C4-2B (cell line): ENCODE data around the gene SARNP.

ENCODE experiments used
- H3K27ac ChIP-seq: fragments of 450-650 bp; 2 replicates; pipeline ENCODE4 v1.5.1; 2017
- ZFX ChIP-seq: fragments of 450-650 bp; IDR thresholded peaks from 2 replicates; pipeline ENCODE4 v1.6.1; 2017
- TF ChIP-seq, protein P1 (sequence below): fragments of 450-650 bp; conservative IDR thresholded peaks from 2 replicates; pipeline ENCODE4 v1.5.1; 2017; ENCODE audit warnings: mild to moderate bottlenecking

SARNP gene

DNA sequence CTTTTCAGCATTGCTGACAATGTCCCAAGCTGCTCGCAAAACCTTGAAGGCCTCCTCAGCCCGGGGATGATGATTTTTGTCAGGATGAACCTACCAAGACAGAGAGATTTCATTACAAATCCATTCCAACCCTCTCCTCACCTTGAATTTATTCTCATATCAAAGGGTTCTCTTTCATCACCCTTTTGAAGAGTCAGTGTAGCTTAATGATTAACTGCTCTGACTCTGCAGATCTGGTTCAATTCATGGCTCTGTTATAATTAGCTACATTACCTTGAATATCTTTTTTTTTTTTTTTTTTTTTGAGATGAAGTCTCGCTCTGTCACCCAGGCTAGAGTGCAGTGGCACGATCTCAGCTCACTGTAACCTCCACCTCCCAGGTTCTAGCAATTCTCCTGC is 5.9 kb upstream of the SARNP start:
- H3K27ac ChIP-seq, result no peak overlapping the region
- TF ChIP-seq ZFX, result no peak
- TF ChIP-seq, protein P1, sequence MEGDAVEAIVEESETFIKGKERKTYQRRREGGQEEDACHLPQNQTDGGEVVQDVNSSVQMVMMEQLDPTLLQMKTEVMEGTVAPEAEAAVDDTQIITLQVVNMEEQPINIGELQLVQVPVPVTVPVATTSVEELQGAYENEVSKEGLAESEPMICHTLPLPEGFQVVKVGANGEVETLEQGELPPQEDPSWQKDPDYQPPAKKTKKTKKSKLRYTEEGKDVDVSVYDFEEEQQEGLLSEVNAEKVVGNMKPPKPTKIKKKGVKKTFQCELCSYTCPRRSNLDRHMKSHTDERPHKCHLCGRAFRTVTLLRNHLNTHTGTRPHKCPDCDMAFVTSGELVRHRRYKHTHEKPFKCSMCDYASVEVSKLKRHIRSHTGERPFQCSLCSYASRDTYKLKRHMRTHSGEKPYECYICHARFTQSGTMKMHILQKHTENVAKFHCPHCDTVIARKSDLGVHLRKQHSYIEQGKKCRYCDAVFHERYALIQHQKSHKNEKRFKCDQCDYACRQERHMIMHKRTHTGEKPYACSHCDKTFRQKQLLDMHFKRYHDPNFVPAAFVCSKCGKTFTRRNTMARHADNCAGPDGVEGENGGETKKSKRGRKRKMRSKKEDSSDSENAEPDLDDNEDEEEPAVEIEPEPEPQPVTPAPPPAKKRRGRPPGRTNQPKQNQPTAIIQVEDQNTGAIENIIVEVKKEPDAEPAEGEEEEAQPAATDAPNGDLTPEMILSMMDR, result no peak

DNA sequence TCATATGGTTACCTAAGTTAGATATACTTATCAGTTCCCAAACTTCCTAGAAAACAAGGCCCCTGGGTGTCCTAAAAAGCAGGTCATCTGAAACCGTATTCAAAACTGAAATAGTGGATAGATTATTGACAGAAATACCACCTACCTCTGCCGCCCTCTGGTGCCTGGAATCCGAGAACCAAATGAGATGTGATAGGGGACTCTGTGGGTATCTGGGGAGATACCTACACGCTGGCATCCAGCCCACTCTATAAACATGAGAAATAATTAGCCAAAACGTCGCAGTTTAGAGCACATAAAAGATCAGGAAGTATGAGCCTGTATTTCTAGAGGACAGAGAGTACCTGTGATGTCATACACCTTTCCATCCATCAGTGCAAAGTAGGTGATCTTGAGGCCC is 4.7 kb upstream of the SARNP start:
- no peak overlapping the region for H3K27ac ChIP-seq
- TF ChIP-seq, protein P1, result no peak; the same call in 1 of the 2 replicates
- no peak for TF ChIP-seq ZFX

DNA sequence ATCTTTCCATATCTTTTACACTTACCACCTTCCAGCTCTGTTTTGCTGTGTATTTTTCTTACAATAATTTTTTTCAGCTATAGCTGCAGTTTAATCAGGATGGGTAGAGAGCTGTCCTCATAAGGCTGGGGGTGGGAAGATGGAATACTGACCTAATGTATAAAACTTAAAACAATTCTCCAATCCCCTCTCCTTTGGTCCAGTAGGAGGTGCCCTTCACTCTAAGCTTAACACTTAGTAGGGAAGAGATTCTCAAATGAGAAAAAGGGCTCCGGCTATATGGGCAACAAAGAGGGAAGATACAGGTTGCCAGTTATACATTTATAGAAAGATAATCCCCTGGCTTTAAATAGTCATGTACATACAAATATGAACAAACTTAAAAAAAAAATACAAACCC is 3.2 kb upstream of the SARNP start:
- no peak overlapping the region for H3K27ac ChIP-seq
- no peak for TF ChIP-seq ZFX
- TF ChIP-seq, protein P1, result peak; percentile 32; the same call in 1 of the 2 replicates

DNA sequence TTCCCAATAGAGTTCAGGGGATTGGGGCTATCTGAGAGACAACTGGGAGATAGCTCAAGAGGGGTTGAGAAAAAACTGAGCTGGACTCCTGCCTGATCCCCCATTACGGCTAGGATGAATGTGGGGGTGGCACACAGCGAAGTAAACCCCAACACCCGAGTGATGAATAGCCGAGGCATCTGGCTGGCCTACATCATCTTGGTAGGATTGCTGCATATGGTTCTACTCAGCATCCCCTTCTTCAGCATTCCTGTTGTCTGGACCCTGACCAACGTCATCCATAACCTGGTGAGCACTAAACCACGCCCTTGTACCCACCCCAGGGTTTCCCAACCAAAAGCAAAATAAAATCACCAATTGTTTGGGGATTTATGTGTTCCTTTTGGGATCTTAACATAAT is 1.4 kb upstream of the SARNP start:
- H3K27ac ChIP-seq, result peak overlapping the region; percentile 95
- TF ChIP-seq, protein P1, result no peak
- TF ChIP-seq ZFX, result no peak

DNA sequence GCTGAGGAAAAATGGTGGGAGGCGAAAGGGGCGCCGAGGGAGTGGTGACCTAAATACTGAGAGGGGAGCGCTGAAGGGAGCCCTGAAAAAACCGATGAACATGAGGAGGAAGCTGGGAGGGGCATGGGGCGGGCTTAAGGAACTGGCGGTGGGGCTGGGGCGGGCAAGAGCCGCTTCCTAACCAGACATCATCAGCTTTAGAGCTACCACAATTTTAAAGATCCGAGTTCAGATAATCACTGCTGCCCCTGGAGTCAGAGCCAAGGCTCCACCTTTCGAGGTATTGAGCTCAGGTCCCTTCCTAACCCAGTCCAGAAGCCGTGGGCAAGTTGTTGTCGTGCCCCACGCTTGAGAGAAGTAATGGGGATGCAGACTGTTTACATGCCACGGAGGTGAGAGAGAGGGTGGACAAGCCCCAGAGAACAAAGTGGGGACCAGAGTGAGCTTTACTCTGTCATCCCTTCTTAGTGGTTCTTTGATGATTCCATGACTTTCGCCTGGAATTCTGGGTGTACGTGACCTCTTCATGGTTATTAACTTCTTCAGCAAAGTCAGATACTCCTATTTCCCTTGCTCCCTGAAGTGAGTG is 710 bp upstream of the SARNP start:
- TF ChIP-seq ZFX, result no peak
- TF ChIP-seq, protein P1, result no peak
- H3K27ac ChIP-seq, result peak overlapping the region; percentile 95

DNA sequence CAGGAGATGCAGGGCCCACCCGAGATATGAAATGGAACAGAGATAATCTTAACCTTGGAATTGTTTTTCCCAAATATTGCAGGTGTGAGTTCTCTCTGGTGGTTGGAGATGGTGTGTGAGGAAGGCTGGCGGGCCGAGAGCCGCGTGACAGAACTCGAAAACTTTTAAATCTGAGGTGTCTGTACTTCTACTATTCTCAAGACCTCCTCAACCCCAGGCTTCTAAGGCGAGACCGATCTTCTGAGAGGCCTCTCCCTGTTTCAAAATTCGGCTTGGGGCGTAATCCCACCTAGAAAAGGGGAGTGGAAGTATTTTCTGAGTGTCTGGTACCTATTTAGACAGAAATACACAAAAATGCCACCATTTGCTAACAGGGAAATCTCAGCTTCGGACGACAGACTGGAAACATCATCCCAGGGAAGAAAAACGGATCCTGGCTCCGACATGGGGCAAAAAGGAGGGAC is 611 bp downstream of the SARNP start:
- TF ChIP-seq, protein P1, result no peak
- 0 out of 2 replicates have a peak, but pooled peaks have one; percentile 17 for TF ChIP-seq ZFX
- peak overlapping the region; percentile 95 for H3K27ac ChIP-seq

DNA sequence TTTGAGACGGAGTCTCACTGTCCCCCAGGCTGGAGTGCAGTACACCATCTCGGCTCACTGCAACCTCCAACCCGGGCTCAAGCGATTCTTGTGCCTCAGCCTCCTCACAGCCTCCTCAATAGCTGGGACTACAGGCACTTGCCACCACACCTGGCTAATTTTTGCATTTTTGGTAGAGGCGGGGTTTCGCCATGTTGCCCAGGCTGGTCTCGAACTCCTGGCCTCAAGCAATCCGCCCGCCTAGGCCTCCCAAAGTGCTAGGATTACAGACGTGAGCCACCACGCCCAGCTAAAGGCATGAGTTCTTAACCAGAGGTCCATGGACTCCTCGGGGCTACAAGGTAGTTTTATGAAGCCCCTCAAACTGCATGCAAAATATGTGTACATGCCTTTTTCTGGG is 2.1 kb downstream of the SARNP start:
- no peak for TF ChIP-seq ZFX
- TF ChIP-seq, protein P1, result no peak
- no peak overlapping the region for H3K27ac ChIP-seq
